Measurements from ENCODE around the gene AUTS2.
A peak's percentile ranks its signal among the peaks of the same experiment; 100 is the strongest.
"Not testable (repeated sequence)": the region's sequence is repeated elsewhere in the genome, so short reads cannot be mapped to it uniquely, and the experiment has no call there.

The AUTS2 gene

DNA sequence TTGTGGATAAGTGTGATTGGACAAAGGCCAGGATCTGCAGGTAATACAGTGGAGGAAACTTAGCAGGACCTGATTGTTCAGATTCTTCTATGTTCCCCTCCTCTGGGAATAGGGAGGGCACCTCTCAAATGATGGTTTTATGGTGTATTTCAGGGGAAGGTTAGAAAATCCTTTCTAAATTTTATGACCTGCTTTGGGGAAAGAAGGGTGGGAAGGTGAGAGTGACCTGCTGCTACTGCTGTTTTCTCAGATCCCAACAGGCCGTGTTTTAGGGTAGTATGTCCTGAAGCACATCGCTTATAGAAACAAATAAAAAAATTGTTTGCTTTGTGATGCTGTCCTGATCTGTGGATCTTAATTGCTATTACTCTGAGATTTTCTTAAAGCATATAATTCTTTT lies 1129.6 kb downstream of the AUTS2 start:
- no peaks in the 10 kb centered on the region for H3K27me3 ChIP-seq (ENCODE audit: control insufficient read depth in 1 of 2, insufficient read depth in 2 of 2, low read length in 2 of 2)
- H3K9ac ChIP-seq (ENCODE audit: low read length in 2 of 2), result no peak overlapping the region
- no peak overlapping the region for H3K4me3 ChIP-seq (ENCODE audit: low read length in 2 of 2)
- H3K27ac ChIP-seq (ENCODE audit: low read length), result no peak overlapping the region
- no peaks in the 10 kb centered on the region for H3K9me3 ChIP-seq (ENCODE audit: control insufficient read depth in 2 of 2, low read length in 2 of 2)
- peaks cover 3% of the 10 kb centered on the region for H3K4me1 ChIP-seq (ENCODE audit: control insufficient read depth, insufficient read depth, low read length)
- no peaks in the 10 kb centered on the region for H3K36me3 ChIP-seq (ENCODE audit: control insufficient read depth in 2 of 2, insufficient read depth in 2 of 2, low read length in 2 of 2)

GRCh38 chr7:70728872-70729552 lies 1130.7 kb downstream of the AUTS2 start:
- no peaks in the 10 kb centered on the region for H3K9me3 ChIP-seq (ENCODE audit: control insufficient read depth in 2 of 2, low read length in 2 of 2)
- peaks cover 3% of the 10 kb centered on the region for H3K4me1 ChIP-seq (ENCODE audit: control insufficient read depth, insufficient read depth, low read length)
- no peak overlapping the region for H3K9ac ChIP-seq (ENCODE audit: low read length in 2 of 2)
- H3K36me3 ChIP-seq (ENCODE audit: control insufficient read depth in 2 of 2, insufficient read depth in 2 of 2, low read length in 2 of 2), result no peaks in the 10 kb centered on the region
- no peaks in the 10 kb centered on the region for H3K27me3 ChIP-seq (ENCODE audit: control insufficient read depth in 1 of 2, insufficient read depth in 2 of 2, low read length in 2 of 2)
- H3K27ac ChIP-seq (ENCODE audit: low read length), result no peak overlapping the region
- H3K4me3 ChIP-seq (ENCODE audit: low read length in 2 of 2), result no peak overlapping the region

DNA sequence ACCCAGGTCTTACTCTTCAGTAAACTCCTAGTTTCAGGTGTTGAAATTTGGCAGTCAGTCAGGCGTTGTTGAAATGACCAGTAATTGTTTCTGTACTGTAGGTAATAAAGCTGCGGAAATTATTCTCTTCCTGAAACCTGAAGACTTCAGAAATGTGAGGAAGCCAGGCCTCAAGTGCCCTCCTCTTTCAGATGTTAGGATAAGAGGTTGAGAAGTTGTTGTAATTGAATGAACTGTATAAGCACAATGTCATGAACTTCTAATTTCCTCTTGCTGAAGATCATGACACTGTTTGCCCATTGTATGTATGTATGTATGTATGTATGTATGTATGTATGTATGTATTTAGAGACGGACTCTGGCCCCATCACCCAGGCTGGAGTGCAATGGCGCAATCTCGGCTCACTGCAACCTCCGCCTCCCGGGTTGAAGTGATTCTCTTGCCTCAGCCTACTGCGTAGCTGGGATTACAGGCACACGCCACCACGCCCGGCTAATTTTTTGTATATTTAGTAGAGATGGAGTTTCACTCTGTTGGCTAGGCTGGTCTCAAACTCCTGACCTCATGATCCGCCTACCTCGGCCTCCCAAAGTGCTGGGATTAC lies 1131.4 kb downstream of the AUTS2 start:
- not testable (repeated sequence) for H3K9ac ChIP-seq (ENCODE audit: low read length in 2 of 2); H3K27ac ChIP-seq (ENCODE audit: low read length); H3K27me3 ChIP-seq (ENCODE audit: control insufficient read depth in 1 of 2, insufficient read depth in 2 of 2, low read length in 2 of 2); H3K36me3 ChIP-seq (ENCODE audit: control insufficient read depth in 2 of 2, insufficient read depth in 2 of 2, low read length in 2 of 2); H3K4me1 ChIP-seq (ENCODE audit: control insufficient read depth, insufficient read depth, low read length); H3K9me3 ChIP-seq (ENCODE audit: control insufficient read depth in 2 of 2, low read length in 2 of 2); H3K4me3 ChIP-seq (ENCODE audit: low read length in 2 of 2)

GRCh38 chr7:70730451-70731110 lies 1132.3 kb downstream of the AUTS2 start:
- H3K27me3 ChIP-seq (ENCODE audit: control insufficient read depth in 1 of 2, insufficient read depth in 2 of 2, low read length in 2 of 2), result no peaks in the 10 kb centered on the region
- no peaks in the 10 kb centered on the region for H3K36me3 ChIP-seq (ENCODE audit: control insufficient read depth in 2 of 2, insufficient read depth in 2 of 2, low read length in 2 of 2)
- no peak overlapping the region for H3K4me3 ChIP-seq (ENCODE audit: low read length in 2 of 2)
- H3K27ac ChIP-seq (ENCODE audit: low read length), result no peak overlapping the region
- H3K4me1 ChIP-seq (ENCODE audit: control insufficient read depth, insufficient read depth, low read length), result peaks cover 3% of the 10 kb centered on the region
- no peak overlapping the region for H3K9ac ChIP-seq (ENCODE audit: low read length in 2 of 2)
- no peaks in the 10 kb centered on the region for H3K9me3 ChIP-seq (ENCODE audit: control insufficient read depth in 2 of 2, low read length in 2 of 2)

DNA sequence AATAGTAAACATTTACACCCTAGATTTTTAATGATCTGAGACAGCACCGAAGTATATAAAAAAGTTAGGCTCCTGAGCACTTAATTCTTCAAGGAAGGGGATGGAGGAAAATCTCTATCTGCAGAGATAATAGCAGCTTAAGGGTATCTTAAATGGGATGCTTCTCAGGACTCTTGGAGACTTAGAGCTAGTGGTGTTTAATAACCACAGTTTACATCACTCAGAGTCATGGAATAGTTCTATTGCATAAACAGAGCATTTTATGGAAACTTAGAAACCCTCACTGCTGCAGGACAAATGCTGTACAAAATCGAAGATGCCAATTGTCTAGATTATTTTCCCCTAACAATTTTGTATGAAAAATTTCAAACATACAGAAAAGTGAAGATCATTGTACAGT lies 1134.8 kb downstream of the AUTS2 start:
- Histone ChIP-seq H3K4me1 (ENCODE audit: control insufficient read depth, insufficient read depth, low read length) (peaks cover 5% of the 10 kb centered on the region), H3K4me3 (ENCODE audit: low read length in 2 of 2) (no peak overlapping the region), H3K27me3 (ENCODE audit: control insufficient read depth in 1 of 2, insufficient read depth in 2 of 2, low read length in 2 of 2) (no peaks in the 10 kb centered on the region), H3K9ac (ENCODE audit: low read length in 2 of 2) (no peak overlapping the region), H3K27ac (ENCODE audit: low read length) (no peak overlapping the region), H3K9me3 (ENCODE audit: control insufficient read depth in 2 of 2, low read length in 2 of 2) (no peaks in the 10 kb centered on the region), H3K36me3 (ENCODE audit: control insufficient read depth in 2 of 2, insufficient read depth in 2 of 2, low read length in 2 of 2) (no peaks in the 10 kb centered on the region)

- H3K27ac ChIP-seq (ENCODE audit: low read length), result no peak overlapping the region
- H3K9me3 ChIP-seq (ENCODE audit: control insufficient read depth in 2 of 2, low read length in 2 of 2), result no peaks in the 10 kb centered on the region
- H3K27me3 ChIP-seq (ENCODE audit: control insufficient read depth in 1 of 2, insufficient read depth in 2 of 2, low read length in 2 of 2), result no peaks in the 10 kb centered on the region
- peaks cover 9% of the 10 kb centered on the region for H3K4me1 ChIP-seq (ENCODE audit: control insufficient read depth, insufficient read depth, low read length)
- H3K36me3 ChIP-seq (ENCODE audit: control insufficient read depth in 2 of 2, insufficient read depth in 2 of 2, low read length in 2 of 2), result no peaks in the 10 kb centered on the region
- H3K9ac ChIP-seq (ENCODE audit: low read length in 2 of 2), result no peak overlapping the region
- no peak overlapping the region for H3K4me3 ChIP-seq (ENCODE audit: low read length in 2 of 2)
Observed at GRCh38 chr7:70734411-70734810, 1136.1 kb downstream of the AUTS2 start.

GRCh38 chr7:70735313-70735712 lies 1137.0 kb downstream of the AUTS2 start:
- H3K4me3 ChIP-seq (ENCODE audit: low read length in 2 of 2), result no peak overlapping the region
- no peaks in the 10 kb centered on the region for H3K9me3 ChIP-seq (ENCODE audit: control insufficient read depth in 2 of 2, low read length in 2 of 2)
- H3K27me3 ChIP-seq (ENCODE audit: control insufficient read depth in 1 of 2, insufficient read depth in 2 of 2, low read length in 2 of 2), result no peaks in the 10 kb centered on the region
- H3K4me1 ChIP-seq (ENCODE audit: control insufficient read depth, insufficient read depth, low read length), result peaks cover 9% of the 10 kb centered on the region
- no peak overlapping the region for H3K27ac ChIP-seq (ENCODE audit: low read length)
- H3K9ac ChIP-seq (ENCODE audit: low read length in 2 of 2), result no peak overlapping the region
- H3K36me3 ChIP-seq (ENCODE audit: control insufficient read depth in 2 of 2, insufficient read depth in 2 of 2, low read length in 2 of 2), result no peaks in the 10 kb centered on the region

DNA sequence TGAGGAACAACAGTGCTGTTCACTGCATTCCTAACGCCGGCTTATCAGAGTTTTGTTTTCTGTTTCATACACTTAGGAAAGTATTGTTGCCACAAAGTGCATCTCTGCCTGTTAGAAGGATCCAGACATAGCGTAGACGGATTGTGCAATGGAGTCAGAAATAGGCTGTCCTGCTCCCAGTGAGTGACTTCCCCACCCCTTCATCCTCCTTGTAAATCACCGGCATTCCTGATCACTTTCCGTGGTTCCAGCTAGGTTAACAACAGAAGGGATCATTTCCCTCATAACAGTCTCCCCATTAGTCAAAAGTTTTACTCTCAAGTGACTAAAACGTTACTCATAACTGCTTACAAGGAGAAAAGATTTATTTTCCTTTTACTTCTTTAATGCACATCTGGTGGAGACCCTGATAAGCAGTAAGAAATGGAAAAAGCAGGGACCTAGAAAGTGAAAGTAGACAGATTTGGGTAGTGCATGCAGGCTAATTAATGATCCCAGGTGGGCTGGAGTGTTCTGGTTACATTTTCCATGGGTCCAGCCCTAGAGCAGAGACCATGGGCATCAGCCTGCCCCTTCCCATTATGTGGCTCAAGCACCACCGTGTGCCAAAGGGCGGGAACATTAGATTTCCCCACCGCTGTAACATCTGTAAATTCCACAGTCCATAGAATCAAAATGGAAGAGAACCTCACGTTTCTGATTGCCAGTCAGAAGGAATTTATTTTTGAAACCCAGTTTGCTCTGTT lies 1138.6 kb downstream of the AUTS2 start:
- Histone ChIP-seq H3K4me1 (ENCODE audit: control insufficient read depth, insufficient read depth, low read length) (peaks cover 9% of the 10 kb centered on the region), H3K9ac (ENCODE audit: low read length in 2 of 2) (no peak overlapping the region), H3K27me3 (ENCODE audit: control insufficient read depth in 1 of 2, insufficient read depth in 2 of 2, low read length in 2 of 2) (no peaks in the 10 kb centered on the region), H3K36me3 (ENCODE audit: control insufficient read depth in 2 of 2, insufficient read depth in 2 of 2, low read length in 2 of 2) (no peaks in the 10 kb centered on the region), H3K4me3 (ENCODE audit: low read length in 2 of 2) (peak overlapping the region; percentile 2 to 55), H3K9me3 (ENCODE audit: control insufficient read depth in 2 of 2, low read length in 2 of 2) (no peaks in the 10 kb centered on the region), H3K27ac (ENCODE audit: low read length) (no peak overlapping the region)

DNA sequence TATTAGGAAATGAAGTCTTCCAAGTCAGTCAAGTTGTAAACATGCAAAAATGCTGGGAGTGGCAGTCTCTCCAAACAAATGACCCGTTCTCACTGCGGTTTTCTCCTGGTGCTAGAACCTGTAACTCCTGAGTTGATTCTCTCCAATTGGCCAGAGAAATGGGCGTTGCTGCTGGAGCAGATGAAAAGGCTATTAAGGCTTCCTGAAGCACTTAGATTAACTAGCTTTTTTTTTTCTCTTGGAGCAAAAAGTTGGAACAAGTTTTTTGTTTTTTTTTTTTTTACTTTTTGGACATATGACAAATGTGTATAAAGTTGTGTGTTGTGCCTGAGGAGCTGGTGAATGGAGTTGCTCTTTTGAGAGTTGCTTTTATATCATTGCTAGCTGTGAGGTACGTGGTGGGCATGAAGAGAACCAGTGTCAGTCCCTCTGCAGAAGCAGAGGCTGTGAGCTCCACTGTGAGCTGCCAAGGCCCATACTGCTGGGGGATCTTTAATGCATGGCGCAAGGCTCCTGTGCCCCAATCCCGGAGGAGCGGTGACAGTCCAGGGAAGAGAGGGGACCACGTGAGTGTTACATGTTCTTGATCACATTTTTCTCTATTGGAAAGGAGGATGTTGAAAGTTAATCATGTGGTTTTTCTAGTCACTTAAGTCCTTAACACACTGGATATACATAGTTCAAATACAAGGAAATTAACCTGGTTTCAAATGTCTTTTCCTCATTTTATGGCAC lies 1140.0 kb downstream of the AUTS2 start:
- no peaks in the 10 kb centered on the region for H3K36me3 ChIP-seq (ENCODE audit: control insufficient read depth in 2 of 2, insufficient read depth in 2 of 2, low read length in 2 of 2)
- peaks cover 11% of the 10 kb centered on the region for H3K4me1 ChIP-seq (ENCODE audit: control insufficient read depth, insufficient read depth, low read length)
- H3K9me3 ChIP-seq (ENCODE audit: control insufficient read depth in 2 of 2, low read length in 2 of 2), result no peaks in the 10 kb centered on the region
- H3K27me3 ChIP-seq (ENCODE audit: control insufficient read depth in 1 of 2, insufficient read depth in 2 of 2, low read length in 2 of 2), result no peaks in the 10 kb centered on the region
- no peak overlapping the region for H3K27ac ChIP-seq (ENCODE audit: low read length)
- H3K4me3 ChIP-seq (ENCODE audit: low read length in 2 of 2), result no peak overlapping the region
- no peak overlapping the region for H3K9ac ChIP-seq (ENCODE audit: low read length in 2 of 2)

DNA sequence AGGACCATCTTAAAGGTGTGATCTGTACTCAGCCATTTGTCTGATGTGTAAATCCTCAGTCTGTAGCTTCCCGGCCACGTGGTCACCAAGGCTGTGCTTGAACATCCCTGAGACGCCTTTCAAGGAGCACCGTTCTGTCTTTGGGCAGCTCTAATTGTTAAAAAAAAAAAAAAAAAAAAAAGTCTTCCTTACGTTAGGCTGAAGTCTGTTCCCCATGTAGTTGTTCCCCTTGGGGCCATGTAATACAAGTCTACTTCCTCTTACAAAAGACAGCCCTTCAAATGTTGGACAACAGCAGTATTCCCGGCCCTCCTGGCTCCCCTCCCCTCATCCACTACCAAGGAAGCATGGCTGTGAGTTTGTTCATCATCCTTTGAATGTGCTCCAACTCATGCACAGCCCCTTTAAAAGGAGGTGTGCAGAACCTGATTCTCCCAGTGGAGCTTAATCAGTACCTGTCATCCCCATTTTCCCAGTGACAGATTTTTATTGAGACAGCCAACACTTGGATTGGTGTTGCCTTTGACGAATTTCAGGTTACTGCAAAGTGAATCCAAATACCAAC lies 1141.5 kb downstream of the AUTS2 start:
- Histone ChIP-seq H3K4me1 (ENCODE audit: control insufficient read depth, insufficient read depth, low read length) (peaks cover 11% of the 10 kb centered on the region), H3K27ac (ENCODE audit: low read length) (no peak overlapping the region), H3K9ac (ENCODE audit: low read length in 2 of 2) (no peak overlapping the region), H3K36me3 (ENCODE audit: control insufficient read depth in 2 of 2, insufficient read depth in 2 of 2, low read length in 2 of 2) (no peaks in the 10 kb centered on the region), H3K9me3 (ENCODE audit: control insufficient read depth in 2 of 2, low read length in 2 of 2) (no peaks in the 10 kb centered on the region), H3K27me3 (ENCODE audit: control insufficient read depth in 1 of 2, insufficient read depth in 2 of 2, low read length in 2 of 2) (no peaks in the 10 kb centered on the region), H3K4me3 (ENCODE audit: low read length in 2 of 2) (no peak overlapping the region)
